IMR-90 (cell line): ENCODE results near the gene CST11. TPM values are rescaled to one million over a fixed set of nuclear protein-coding genes. Genes with fewer than 3 reads are reported as not detected.

ENCODE experiments used
- ATAC-seq: fragments of 200-7000 bp; cut with Tn5 transposase; 2 replicates; pipeline ENCODE4 v1.9.1; 2020; ENCODE audit warnings: low read depth, mild to moderate bottlenecking, moderate library complexity
- BruUV-seq: library from RNA; stranded (reverse); fragments of 400-500 nt; replicated peaks from 2 replicates; lab custom pipeline; 2021; lab: Mats Ljungman, UMichigan
- CTCF ChIA-PET: fragments of 300-600 bp; formaldehyde crosslinking; extraction: SDS; loops from one replicate; lab custom pipeline; 2021; ENCODE audit warnings: antibody characterized with exemption; lab: Yijun Ruan, JAX
- POLR2A ChIA-PET: fragments of 300-600 bp; sonication (Branson Sonifier 250); formaldehyde crosslinking; loops from one replicate; lab custom pipeline; 2022; ENCODE audit warnings: antibody characterized with exemption; ENCODE audit not compliant: unreplicated experiment; lab: Charles Lee
- DNase-seq: peaks from one replicate; pipeline ENCODE4 v3.0.0; 2013
- H2AFZ ChIP-seq: replicated peaks from 2 replicates; pipeline ENCODE3; 2013; ENCODE audit warnings: low read length, mild to moderate bottlenecking; ENCODE audit not compliant: poor library complexity
- H2AK5ac ChIP-seq: 2 replicates; pipeline ENCODE4 v1.6.1; 2013; ENCODE audit warnings: low read depth, low read length, inconsistent platforms
- H2AK9ac ChIP-seq: replicated peaks from 2 replicates; pipeline ENCODE3; 2013; ENCODE audit warnings: mild to moderate bottlenecking, low read depth, low read length, moderate library complexity; ENCODE audit not compliant: poor library complexity
- H2BK120ac ChIP-seq: 2 replicates; pipeline ENCODE4 v1.6.1; 2013; ENCODE audit warnings: low read depth, low read length, inconsistent platforms
- H2BK15ac ChIP-seq: 3 replicates; pipeline ENCODE4 v1.6.1; 2013; ENCODE audit warnings: low read depth, low read length, inconsistent platforms
- H2BK20ac ChIP-seq: 2 replicates; pipeline ENCODE4 v1.6.1; 2013; ENCODE audit warnings: low read depth, mild to moderate bottlenecking, inconsistent platforms, low read length, moderate library complexity
- H2BK5ac ChIP-seq: 2 replicates; pipeline ENCODE4 v1.6.1; 2013; ENCODE audit warnings: mild to moderate bottlenecking, low read depth, low read length, inconsistent platforms; ENCODE audit not compliant: poor library complexity, severe bottlenecking
- H3K14ac ChIP-seq: replicated peaks from 2 replicates; pipeline ENCODE4 v1.6.1; 2013; ENCODE audit warnings: low read depth, low read length, inconsistent platforms
- H3K18ac ChIP-seq: 2 replicates; pipeline ENCODE4 v1.6.1; 2013; ENCODE audit warnings: low read depth, low read length, control low read depth
- H3K23ac ChIP-seq: 2 replicates; pipeline ENCODE4 v1.6.1; 2013; ENCODE audit warnings: low read depth, low read length, inconsistent platforms
- H3K27ac ChIP-seq: 2 replicates; pipeline ENCODE4 v1.5.1; 2013; ENCODE audit warnings: mild to moderate bottlenecking, control low read depth, low read length; ENCODE audit not compliant: insufficient read depth
- H3K27me3 ChIP-seq: 2 replicates; pipeline ENCODE4 v1.6.1; 2013; ENCODE audit warnings: low read length; ENCODE audit not compliant: control insufficient read depth, insufficient read depth
- H3K36me3 ChIP-seq: 2 replicates; pipeline ENCODE4 v1.6.1; 2013; ENCODE audit warnings: low read length, mixed read lengths; ENCODE audit not compliant: control insufficient read depth, insufficient read depth
- H3K4ac ChIP-seq: 2 replicates; pipeline ENCODE4 v1.6.1; 2013; ENCODE audit warnings: low read depth, low read length, inconsistent platforms
- H3K4me1 ChIP-seq: 2 replicates; pipeline ENCODE4 v1.6.1; 2013; ENCODE audit warnings: low read length, mixed read lengths; ENCODE audit not compliant: control insufficient read depth, insufficient read depth
- H3K4me2 ChIP-seq: 2 replicates; pipeline ENCODE4 v1.6.1; 2013; ENCODE audit warnings: low read depth, mild to moderate bottlenecking, control low read depth, low read length, moderate library complexity
- H3K4me3 ChIP-seq: 2 replicates; pipeline ENCODE4 v1.5.1; 2013; ENCODE audit warnings: low read depth, mild to moderate bottlenecking, control low read depth, low read length, moderate library complexity; ENCODE audit not compliant: insufficient read depth
- H3K56ac ChIP-seq: 2 replicates; pipeline ENCODE4 v1.6.1; 2013; ENCODE audit warnings: low read length, inconsistent platforms; ENCODE audit not compliant: insufficient read depth; ENCODE audit errors: extremely low read depth
- H3K79me1 ChIP-seq, 2 experiments: 2 replicates each; pipeline ENCODE4 v1.6.1; 2013; ENCODE audit warnings: low read length in 2 of 2, inconsistent platforms in 1 of 2, low read depth in 1 of 2
- H3K9ac ChIP-seq: 2 replicates; pipeline ENCODE4 v1.6.1; 2013; ENCODE audit warnings: low read depth, low read length, control low read depth
- H3K9me1 ChIP-seq: 2 replicates; pipeline ENCODE4 v1.6.1; 2013; ENCODE audit warnings: low read length, inconsistent platforms; ENCODE audit not compliant: insufficient read depth
- H3K9me3 ChIP-seq: 2 replicates; pipeline ENCODE4 v1.6.1; 2013; ENCODE audit warnings: low read length; ENCODE audit not compliant: control insufficient read depth, insufficient read depth
- H4K20me1 ChIP-seq: 2 replicates; pipeline ENCODE4 v1.6.1; 2013; ENCODE audit warnings: low read length, inconsistent platforms; ENCODE audit not compliant: insufficient read depth
- H4K5ac ChIP-seq: 2 replicates; pipeline ENCODE4 v1.6.1; 2013; ENCODE audit warnings: mild to moderate bottlenecking, low read depth, low read length, control low read depth
- H4K8ac ChIP-seq, 2 experiments: 2 replicates each; pipeline ENCODE4 v1.6.1; 2013; ENCODE audit warnings: low read depth in 2 of 2, low read length in 2 of 2, control low read depth in 1 of 2, inconsistent platforms in 1 of 2
- H4K91ac ChIP-seq: 2 replicates; pipeline ENCODE4 v1.6.1; 2013; ENCODE audit warnings: low read depth, low read length, inconsistent platforms; ENCODE audit not compliant: insufficient read depth
- BHLHE40 ChIP-seq: fragments of 150-350 bp; IDR thresholded peaks from 2 replicates; pipeline ENCODE4 v1.6.1; 2016; ENCODE audit warnings: mild to moderate bottlenecking, low read depth, low read length
- CEBPB ChIP-seq: IDR thresholded peaks from 2 replicates; pipeline ENCODE4 v1.6.1; 2012; ENCODE audit warnings: low read depth, low read length, improper control_type of control experiment
- CHD1 ChIP-seq: IDR thresholded peaks from 2 replicates; pipeline ENCODE4 v1.6.1; 2012; ENCODE audit warnings: low read depth, low read length, improper control_type of control experiment
- CTCF ChIP-seq: conservative IDR thresholded peaks from 2 replicates; pipeline ENCODE4 v1.5.1; 2012; ENCODE audit warnings: mild to moderate bottlenecking, low read depth, low read length, improper control_type of control experiment
- ELK1 ChIP-seq: fragments of 150-350 bp; IDR thresholded peaks from 2 replicates; pipeline ENCODE4 v1.6.1; 2016; ENCODE audit warnings: low read depth, mild to moderate bottlenecking, low read length, moderate library complexity, borderline replicate concordance
- FOS ChIP-seq: fragments of 150-350 bp; IDR thresholded peaks from 2 replicates; pipeline ENCODE4 v1.6.1; 2016; ENCODE audit warnings: low read depth, low read length
- MAFK ChIP-seq: IDR thresholded peaks from 2 replicates; pipeline ENCODE4 v1.6.1; 2012; ENCODE audit warnings: low read depth, low read length, improper control_type of control experiment
- MAZ ChIP-seq: IDR thresholded peaks from 2 replicates; pipeline ENCODE4 v1.6.1; 2012; ENCODE audit warnings: low read depth, mild to moderate bottlenecking, low read length, improper control_type of control experiment, moderate library complexity, borderline replicate concordance
- MXI1 ChIP-seq: IDR thresholded peaks from 2 replicates; pipeline ENCODE4 v1.6.1; 2012; ENCODE audit warnings: low read depth, mild to moderate bottlenecking, low read length, moderate library complexity, borderline replicate concordance
- NFE2L2 ChIP-seq: fragments of 150-350 bp; IDR thresholded peaks from 2 replicates; pipeline ENCODE4 v1.6.1; 2016; ENCODE audit warnings: low read depth, mild to moderate bottlenecking, low read length
- POLR2A ChIP-seq: IDR thresholded peaks from 2 replicates; pipeline ENCODE4 v1.6.1; 2012; ENCODE audit warnings: mild to moderate bottlenecking, low read depth, low read length
- RAD21 ChIP-seq: IDR thresholded peaks from 2 replicates; pipeline ENCODE4 v1.6.1; 2012; ENCODE audit warnings: low read length, improper control_type of control experiment
- RCOR1 ChIP-seq: IDR thresholded peaks from 2 replicates; pipeline ENCODE4 v1.6.1; 2012; ENCODE audit warnings: mild to moderate bottlenecking, low read length, improper control_type of control experiment; ENCODE audit not compliant: insufficient replicate concordance
- RFX5 ChIP-seq: IDR thresholded peaks from 2 replicates; pipeline ENCODE4 v1.8.0; 2012; ENCODE audit warnings: low read depth, mild to moderate bottlenecking, low read length, moderate library complexity
- SMC3 ChIP-seq: fragments of 150-350 bp; IDR thresholded peaks from 2 replicates; pipeline ENCODE4 v1.6.1; 2016; ENCODE audit warnings: low read depth, mild to moderate bottlenecking, antibody characterized with exemption, low read length, moderate library complexity
- USF2 ChIP-seq: fragments of 150-350 bp; IDR thresholded peaks from 2 replicates; pipeline ENCODE4 v1.6.1; 2017; ENCODE audit warnings: mild to moderate bottlenecking, antibody characterized with exemption, low read length, low read depth
- WGBS, 2 experiments: methylation state at CpG; one replicate each; pipeline versions ENCODE4 v1.1.5 to v1.1.7; 2013; ENCODE audit warnings: missing lambda C conversion rate in 2 of 2; ENCODE audit not compliant: insufficient read length in 1 of 2; ENCODE audit errors: extremely low coverage in 2 of 2; 5-methylcytosine and 5-hydroxymethylcytosine counted together
- dilution Hi-C: fragments of 300-500 bp; cut with HindIII; formaldehyde crosslinking; loops from one replicate; pipeline ENCODE4 v1.14.3; 2018; ENCODE audit warnings: low sequenced_read_pairs; ENCODE audit not compliant: unreplicated experiment
- in situ Hi-C: fragments of 300-500 bp; cut with MboI; formaldehyde crosslinking; loops from 3 replicates; pipeline ENCODE4 v1.14.3; 2019; ENCODE audit warnings: low sequenced_read_pairs, inconsistent platforms, mixed read lengths
- intact Hi-C: fragments of 100-400 bp; cut with micrococcal nuclease; formaldehyde crosslinking; loops from 2 replicates; pipeline ENCODE4 v1.10.0; 2022
- polyA plus RNA-seq, 3 experiments: library from polyadenylated mRNA; depleted of rRNA; stranded (reverse); fragments of >200 nt; gene quantifications; 2 replicates each; pipeline ENCODE4 v1.2.3, GENCODE V29; 2012; ENCODE audit warnings: low replicate concordance in 1 of 3
- total RNA-seq: library from RNA; depleted of rRNA; stranded (reverse); fragments of >200 nt; gene quantifications from 2 replicates; pipeline ENCODE4 v1.2.3, GENCODE V29; 2012

Gene CST11
- total and polyA plus RNA-seq, 2 of the 4 experiments (the other 2 are of a cell fraction) = not detected

- no peak overlapping the region for H2BK20ac ChIP-seq
Measured at GRCh38 chr20:23456873-23457272, 4.2 kb upstream of the CST11 start.

More at GRCh38 chr20:23456873-23457272, 4.2 kb upstream of the CST11 start:
- no TSS peak for BruUV-seq
- Histone ChIP-seq H4K91ac (no peak overlapping the region), H3K9me3 (no peaks in the 10 kb centered on the region), H3K4ac (no peak overlapping the region), H2BK120ac (no peak overlapping the region), H4K5ac (no peak overlapping the region), H3K23ac (no peak overlapping the region), H4K20me1 (no peaks in the 10 kb centered on the region), H3K4me1 (no peaks in the 10 kb centered on the region), H3K27ac (no peak overlapping the region), H3K9me1 (no peaks in the 10 kb centered on the region; the same call in 1 of the 2 replicates), H2AK5ac (no peak overlapping the region), H3K4me3 (no peak overlapping the region), H2BK5ac (no peak overlapping the region), H4K8ac (no peak overlapping the region), H3K36me3 (no peaks in the 10 kb centered on the region), H2AFZ (no peak overlapping the region), H3K56ac (no peak overlapping the region), H3K27me3 (peaks cover 6% of the 10 kb centered on the region), H3K14ac (no peak overlapping the region), H3K4me2 (no peak overlapping the region), H3K9ac (no peak overlapping the region), H3K18ac (no peak overlapping the region), H3K79me1 (no peaks in the 10 kb centered on the region), H2AK9ac (no peak overlapping the region), H2BK15ac (no peak overlapping the region)
- ChIA-PET POLR2A (no interaction called here), CTCF (no interaction called here)
- dilution Hi-C loops = no loop called here
- in situ Hi-C loops = no loop called here
- ATAC-seq (no peak), DNase-seq (no peak)
- TF ChIP-seq RCOR1 (no peak), MAFK (no peak), POLR2A (no peak), RFX5 (no peak), NFE2L2 (no peak), MAZ (no peak), RAD21 (no peak), BHLHE40 (no peak), USF2 (no peak), MXI1 (no peak), FOS (no peak), CTCF (no peak), ELK1 (no peak), SMC3 (no peak), CHD1 (no peak), CEBPB (no peak)
- intact Hi-C loops = no loop called here
- no CpG with 5 or more reads among the region's 7 CpGs for WGBS, 2 experiments
